HG03097 (cell line): ENCODE measurements around the gene CACNA1A.
"Not testable (repeated sequence)": the region's sequence is repeated elsewhere in the genome, so short reads cannot be mapped to it uniquely, and the experiment has no call there.

Experiments used
- ATAC-seq: cut with Tn5 transposase; IDR thresholded peaks from one replicate; pipeline ENCODE4 v1.9.1; 2021; ENCODE audit not compliant: unreplicated experiment, low FRiP score

The CACNA1A gene

GRCh38 chr19:13428352-13428751, 77.9 kb downstream of the CACNA1A start:
- no peak for ATAC-seq

- ATAC-seq, result no peak
Measured at GRCh38 chr19:13427273-13428051, 78.8 kb downstream of the CACNA1A start.

GRCh38 chr19:13425875-13426274, 80.4 kb downstream of the CACNA1A start:
- ATAC-seq, result not testable (repeated sequence)

- ATAC-seq, result no peak
Measured at GRCh38 chr19:13425151-13425550, 81.1 kb downstream of the CACNA1A start.

GRCh38 chr19:13420780-13421179, 85.5 kb downstream of the CACNA1A start:
- no peak for ATAC-seq

- ATAC-seq, result no peak
Measured at GRCh38 chr19:13417054-13417453, 89.2 kb downstream of the CACNA1A start.

- ATAC-seq, result no peak
Measured at GRCh38 chr19:13411899-13412298, 94.4 kb downstream of the CACNA1A start.

GRCh38 chr19:13410946-13411345, 95.3 kb downstream of the CACNA1A start:
- ATAC-seq, result no peak

GRCh38 chr19:13408889-13409518, 97.3 kb downstream of the CACNA1A start:
- ATAC-seq, result no peak

GRCh38 chr19:13404236-13404635, 102.0 kb downstream of the CACNA1A start:
- no peak for ATAC-seq

GRCh38 chr19:13401388-13401787, 104.9 kb downstream of the CACNA1A start:
- ATAC-seq, result no peak

- no peak for ATAC-seq
Measured at GRCh38 chr19:13400296-13400695, 106.0 kb downstream of the CACNA1A start.

GRCh38 chr19:13399746-13400145, 106.5 kb downstream of the CACNA1A start:
- ATAC-seq, result no peak

GRCh38 chr19:13398780-13399726, 107.2 kb downstream of the CACNA1A start:
- no peak for ATAC-seq

- ATAC-seq, result no peak
Measured at GRCh38 chr19:13398182-13398581, 108.1 kb downstream of the CACNA1A start.

- ATAC-seq, result no peak
Measured at GRCh38 chr19:13396250-13397080, 109.8 kb downstream of the CACNA1A start.

- no peak for ATAC-seq
Measured at GRCh38 chr19:13382633-13382938, 123.7 kb downstream of the CACNA1A start.

GRCh38 chr19:13381827-13382632, 124.2 kb downstream of the CACNA1A start:
- no peak for ATAC-seq

- no peak for ATAC-seq
Measured at GRCh38 chr19:13376537-13376936, 129.7 kb downstream of the CACNA1A start.

- no peak for ATAC-seq
Measured at GRCh38 chr19:13373599-13373998, 132.7 kb downstream of the CACNA1A start.
